NCI-H460 (cell line): Measurements from ENCODE around the gene ZNF764. TPM values are rescaled to one million over a fixed set of nuclear protein-coding genes. Genes with fewer than 3 reads are reported as not detected.

Experiments
- small RNA-seq, 2 experiments: library from RNA; depleted of rRNA; stranded (forward); fragments of <200 nt; gene quantifications; one replicate each; pipeline ENCODE3, GENCODE V24; 2014
- total RNA-seq: library from RNA; depleted of rRNA; stranded (reverse); fragments of >200 nt; shearing (Covaris generic); gene quantifications from 2 replicates; pipeline ENCODE4 v1.2.3, GENCODE V29; 2014; rRNA removed

Gene ZNF764
- total RNA-seq, 1 experiment from 2014 or later, result 7.7 TPM

Small RNA genes within 50 kb of the gene (small RNA-seq; reads per million reads assigned to genes)
- gene AC093249.4, result 0 reads per million in 2 experiments
- gene MIR4518, result 0 reads per million in 2 experiments

Other genes starting within 250 kb of the ZNF764 start
- gene CD2BP2, start 203.1 kb downstream of the ZNF764 start, total RNA-seq, result 36.5 and 39.0 TPM in 2 replicates
- gene TBC1D10B, start 187.9 kb downstream of the ZNF764 start, total RNA-seq, result 12.3 and 13.2 TPM in 2 replicates
- not detected in 2 replicates for gene MYL11, start 183.6 kb downstream of the ZNF764 start, total RNA-seq
- 0.26 TPM in 1 of 2 replicates, not detected in the other for gene SEPTIN1, start 175.8 kb downstream of the ZNF764 start, total RNA-seq
- gene ZNF48, start 163.0 kb downstream of the ZNF764 start, total RNA-seq, result 8.3 and 8.4 TPM in 2 replicates
- gene ZNF771, start 150.8 kb downstream of the ZNF764 start, total RNA-seq, result 6.2 and 6.4 TPM in 2 replicates
- gene DCTPP1, start 128.3 kb downstream of the ZNF764 start, total RNA-seq, result 29.9 and 35.9 TPM in 2 replicates
- 22.2 and 25.5 TPM in 2 replicates for gene SEPHS2, start 112.5 kb downstream of the ZNF764 start, total RNA-seq
- gene ITGAL, start 85.6 kb downstream of the ZNF764 start, total RNA-seq, result not detected in 2 replicates
- gene ZNF768, start 31.8 kb downstream of the ZNF764 start, total RNA-seq, result 37.7 and 39.0 TPM in 2 replicates
- gene ZNF747, start 23.5 kb downstream of the ZNF764 start, total RNA-seq, result 6.2 and 6.6 TPM in 2 replicates
- gene ZNF688, start 13.3 kb upstream of the ZNF764 start, total RNA-seq, result 5.8 and 7.7 TPM in 2 replicates
- gene ZNF785, start 27.3 kb upstream of the ZNF764 start, total RNA-seq, result 0.14 and 0.45 TPM in 2 replicates
- gene ZNF689, start 52.0 kb upstream of the ZNF764 start, total RNA-seq, result 8.2 and 10.0 TPM in 2 replicates
- 13.0 and 15.7 TPM in 2 replicates for gene PRR14, start 92.6 kb upstream of the ZNF764 start, total RNA-seq
- gene FBRS, start 100.1 kb upstream of the ZNF764 start, total RNA-seq, result 26.0 and 29.3 TPM in 2 replicates
- 5.5 and 10.0 TPM in 2 replicates for gene SRCAP, start 140.8 kb upstream of the ZNF764 start, total RNA-seq
- gene PHKG2, start 190.1 kb upstream of the ZNF764 start, total RNA-seq, result 14.3 and 16.6 TPM in 2 replicates
- gene CFAP119, start 203.7 kb upstream of the ZNF764 start, total RNA-seq, result 2.2 and 4.6 TPM in 2 replicates
- 86.3 and 87.1 TPM in 2 replicates for gene RNF40, start 203.9 kb upstream of the ZNF764 start, total RNA-seq
- 10.9 and 11.1 TPM in 2 replicates for gene ZNF629, start 228.8 kb upstream of the ZNF764 start, total RNA-seq